HCT116 (cell line): ENCODE data around the gene TMEM187.

Source experiments
- CEBPB ChIP-seq: IDR thresholded peaks from 2 replicates; pipeline ENCODE4 v1.6.1; 2012; ENCODE audit warnings: low read depth
- EZH2 ChIP-seq: fragments of 200-600 bp; sonication (generic); IDR thresholded peaks from 2 replicates; pipeline ENCODE4 v1.6.1; 2017; ENCODE audit warnings: antibody characterized with exemption, mixed run types
- EZH2phosphoT487 ChIP-seq: fragments of 200-600 bp; IDR thresholded peaks from 2 replicates; pipeline ENCODE4 v1.6.1; 2018; ENCODE audit warnings: antibody characterized with exemption, borderline replicate concordance
- FOSL1 ChIP-seq: IDR thresholded peaks from 2 replicates; pipeline ENCODE4 v1.6.1; 2012; ENCODE audit warnings: low read depth
- POLR2A ChIP-seq: IDR thresholded peaks from 2 replicates; pipeline ENCODE4 v1.7.0; 2011; ENCODE audit warnings: borderline replicate concordance; ENCODE audit not compliant: insufficient read depth, insufficient read length; ENCODE audit errors: extremely low read depth
- POLR2AphosphoS5 ChIP-seq: IDR thresholded peaks from 2 replicates; pipeline ENCODE4 v1.6.1; 2011; ENCODE audit warnings: mild to moderate bottlenecking, low read depth, low read length, moderate library complexity
- SIN3A ChIP-seq: IDR thresholded peaks from 2 replicates; pipeline ENCODE4 v1.6.1; 2012; ENCODE audit warnings: low read depth
- SP1 ChIP-seq: IDR thresholded peaks from 2 replicates; pipeline ENCODE4 v1.6.1; 2012; ENCODE audit warnings: low read depth
- YY1 ChIP-seq: IDR thresholded peaks from 2 replicates; pipeline ENCODE4 v1.6.1; 2011; ENCODE audit warnings: low read length, low read depth, moderate library complexity, mild to moderate bottlenecking; ENCODE audit not compliant: insufficient replicate concordance; ENCODE audit errors: extremely low read depth
- ZNF274 ChIP-seq: fragments of 200-500 bp; sonication (Bioruptor generic); IDR thresholded peaks from 2 replicates; pipeline ENCODE4 v1.6.1; 2014; ENCODE audit warnings: mild to moderate bottlenecking, low read depth, low read length, inconsistent platforms
- TF ChIP-seq, protein P1 (sequence below), 3 experiments: fragments of 200-600 bp in 1 of 3; sonication (generic) in 1 of 3; IDR thresholded peaks in 2 of 3; conservative IDR thresholded peaks in 1 of 3; 2 replicates each; pipeline ENCODE4 v1.5.1; 2012 to 2017; ENCODE audit warnings: low read depth in 2 of 3, low read length in 2 of 3, antibody characterized with exemption in 1 of 3, borderline replicate concordance in 1 of 3, control low read depth in 1 of 3, mild to moderate bottlenecking in 1 of 3, mixed read lengths in 1 of 3, mixed run types in 1 of 3, moderate library complexity in 1 of 3; ENCODE audit not compliant: insufficient read depth in 1 of 3
- TF ChIP-seq, protein P2 (sequence below): IDR thresholded peaks from 2 replicates; pipeline ENCODE4 v1.6.1; 2012; ENCODE audit warnings: low read depth
- TF ChIP-seq, protein P3 (sequence below): IDR thresholded peaks from 2 replicates; pipeline ENCODE4 v1.6.1; 2012
- TF ChIP-seq, protein P4 (sequence below): IDR thresholded peaks from 2 replicates; pipeline ENCODE4 v1.6.1; 2012

DNA sequence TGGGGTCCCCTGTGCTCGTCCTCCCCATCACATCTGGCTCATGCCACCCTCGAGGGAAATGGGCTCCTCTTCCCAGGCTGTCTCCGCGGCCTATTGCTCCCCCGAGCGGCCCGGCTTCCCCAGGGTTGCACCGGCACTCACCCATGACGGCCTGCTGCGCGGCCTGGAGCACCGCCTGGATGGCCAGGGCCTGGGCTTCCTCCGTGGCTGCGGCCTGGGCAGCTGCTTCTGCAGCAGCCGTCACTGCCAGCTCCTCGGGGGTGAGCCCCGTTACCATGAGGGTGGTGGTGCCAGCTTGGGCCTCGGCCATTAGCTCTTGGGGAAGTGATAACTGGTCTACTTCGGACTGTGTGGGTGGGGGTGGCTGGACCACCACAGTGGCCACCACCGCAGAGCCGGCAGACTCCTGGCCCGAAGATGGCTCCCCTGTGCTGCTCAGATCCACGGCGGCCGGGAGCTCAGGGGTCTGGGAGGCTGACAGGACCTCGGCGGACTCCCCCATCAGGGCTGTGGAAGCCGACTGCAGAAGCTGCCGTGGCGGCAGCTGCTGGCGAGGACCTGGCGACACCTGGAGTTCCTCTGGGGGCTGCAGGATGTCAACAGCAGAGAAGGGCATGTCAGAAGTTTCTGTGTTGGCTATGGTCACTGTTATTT lies 20.1 kb upstream of the TMEM187 start:
- TF ChIP-seq EZH2phosphoT487 (no peak), FOSL1 (no peak), CEBPB (no peak), ZNF274 (no peak), SIN3A (no peak), EZH2 (no peak), YY1 (no peak), POLR2AphosphoS5 (no peak), POLR2A (no peak), SP1 (no peak)
- TF ChIP-seq, protein P1, sequence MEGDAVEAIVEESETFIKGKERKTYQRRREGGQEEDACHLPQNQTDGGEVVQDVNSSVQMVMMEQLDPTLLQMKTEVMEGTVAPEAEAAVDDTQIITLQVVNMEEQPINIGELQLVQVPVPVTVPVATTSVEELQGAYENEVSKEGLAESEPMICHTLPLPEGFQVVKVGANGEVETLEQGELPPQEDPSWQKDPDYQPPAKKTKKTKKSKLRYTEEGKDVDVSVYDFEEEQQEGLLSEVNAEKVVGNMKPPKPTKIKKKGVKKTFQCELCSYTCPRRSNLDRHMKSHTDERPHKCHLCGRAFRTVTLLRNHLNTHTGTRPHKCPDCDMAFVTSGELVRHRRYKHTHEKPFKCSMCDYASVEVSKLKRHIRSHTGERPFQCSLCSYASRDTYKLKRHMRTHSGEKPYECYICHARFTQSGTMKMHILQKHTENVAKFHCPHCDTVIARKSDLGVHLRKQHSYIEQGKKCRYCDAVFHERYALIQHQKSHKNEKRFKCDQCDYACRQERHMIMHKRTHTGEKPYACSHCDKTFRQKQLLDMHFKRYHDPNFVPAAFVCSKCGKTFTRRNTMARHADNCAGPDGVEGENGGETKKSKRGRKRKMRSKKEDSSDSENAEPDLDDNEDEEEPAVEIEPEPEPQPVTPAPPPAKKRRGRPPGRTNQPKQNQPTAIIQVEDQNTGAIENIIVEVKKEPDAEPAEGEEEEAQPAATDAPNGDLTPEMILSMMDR (IDR thresholded peaks at IDR 0.05 in 2 of 3, conservative IDR thresholded peaks at IDR 0.05 in 1 of 3; ENCODE audit: borderline replicate concordance in 1 of 3, insufficient read depth in 1 of 3, low read depth in 2 of 3, low read length in 2 of 3) = no peak
- TF ChIP-seq, protein P2, sequence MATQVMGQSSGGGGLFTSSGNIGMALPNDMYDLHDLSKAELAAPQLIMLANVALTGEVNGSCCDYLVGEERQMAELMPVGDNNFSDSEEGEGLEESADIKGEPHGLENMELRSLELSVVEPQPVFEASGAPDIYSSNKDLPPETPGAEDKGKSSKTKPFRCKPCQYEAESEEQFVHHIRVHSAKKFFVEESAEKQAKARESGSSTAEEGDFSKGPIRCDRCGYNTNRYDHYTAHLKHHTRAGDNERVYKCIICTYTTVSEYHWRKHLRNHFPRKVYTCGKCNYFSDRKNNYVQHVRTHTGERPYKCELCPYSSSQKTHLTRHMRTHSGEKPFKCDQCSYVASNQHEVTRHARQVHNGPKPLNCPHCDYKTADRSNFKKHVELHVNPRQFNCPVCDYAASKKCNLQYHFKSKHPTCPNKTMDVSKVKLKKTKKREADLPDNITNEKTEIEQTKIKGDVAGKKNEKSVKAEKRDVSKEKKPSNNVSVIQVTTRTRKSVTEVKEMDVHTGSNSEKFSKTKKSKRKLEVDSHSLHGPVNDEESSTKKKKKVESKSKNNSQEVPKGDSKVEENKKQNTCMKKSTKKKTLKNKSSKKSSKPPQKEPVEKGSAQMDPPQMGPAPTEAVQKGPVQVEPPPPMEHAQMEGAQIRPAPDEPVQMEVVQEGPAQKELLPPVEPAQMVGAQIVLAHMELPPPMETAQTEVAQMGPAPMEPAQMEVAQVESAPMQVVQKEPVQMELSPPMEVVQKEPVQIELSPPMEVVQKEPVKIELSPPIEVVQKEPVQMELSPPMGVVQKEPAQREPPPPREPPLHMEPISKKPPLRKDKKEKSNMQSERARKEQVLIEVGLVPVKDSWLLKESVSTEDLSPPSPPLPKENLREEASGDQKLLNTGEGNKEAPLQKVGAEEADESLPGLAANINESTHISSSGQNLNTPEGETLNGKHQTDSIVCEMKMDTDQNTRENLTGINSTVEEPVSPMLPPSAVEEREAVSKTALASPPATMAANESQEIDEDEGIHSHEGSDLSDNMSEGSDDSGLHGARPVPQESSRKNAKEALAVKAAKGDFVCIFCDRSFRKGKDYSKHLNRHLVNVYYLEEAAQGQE = no peak
- TF ChIP-seq, protein P3, sequence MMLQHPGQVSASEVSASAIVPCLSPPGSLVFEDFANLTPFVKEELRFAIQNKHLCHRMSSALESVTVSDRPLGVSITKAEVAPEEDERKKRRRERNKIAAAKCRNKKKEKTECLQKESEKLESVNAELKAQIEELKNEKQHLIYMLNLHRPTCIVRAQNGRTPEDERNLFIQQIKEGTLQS = no peak
- TF ChIP-seq, protein P4, sequence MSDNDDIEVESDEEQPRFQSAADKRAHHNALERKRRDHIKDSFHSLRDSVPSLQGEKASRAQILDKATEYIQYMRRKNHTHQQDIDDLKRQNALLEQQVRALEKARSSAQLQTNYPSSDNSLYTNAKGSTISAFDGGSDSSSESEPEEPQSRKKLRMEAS = no peak
